Kidney (tissue), 14 donors: ENCODE measurements around the gene AQP12A. TPM values are rescaled to one million over a fixed set of nuclear protein-coding genes. Genes with fewer than 3 reads are reported as not detected.

Experiments
- DNase-seq, 5 donors: peaks; one replicate each; pipeline ENCODE4 v3.0.0-alpha.2; 2013 to 2020
- FAIRE-seq: peaks from 2 replicates; lab custom pipeline; 2012; peaks lifted over from hg19 to GRCh38; lab: Jason Lieb, UNC
- H3K27ac ChIP-seq, 2 donors: one replicate each; pipeline ENCODE4 v1.7.0; 2013; ENCODE audit warnings: low read depth in 2 of 2, low read length in 2 of 2, inconsistent platforms in 1 of 2
- H3K27me3 ChIP-seq: one replicate; pipeline ENCODE4 v1.7.1; 2013; ENCODE audit warnings: low read length, inconsistent platforms; ENCODE audit not compliant: control insufficient read depth, insufficient read depth
- H3K36me3 ChIP-seq, 3 donors: one replicate each; pipeline versions ENCODE4 v1.7.0 to v1.7.1; 2013; ENCODE audit warnings: low read length in 3 of 3, control low read depth in 1 of 3, inconsistent platforms in 1 of 3; ENCODE audit not compliant: insufficient read depth in 3 of 3, control insufficient read depth in 2 of 3
- H3K4me1 ChIP-seq, 3 donors: one replicate each; pipeline versions ENCODE4 v1.7.0 to v1.7.1; 2013; ENCODE audit warnings: low read length in 3 of 3, inconsistent platforms in 1 of 3, low read depth in 1 of 3; ENCODE audit not compliant: control insufficient read depth in 2 of 3, insufficient read depth in 2 of 3
- H3K4me3 ChIP-seq, 3 donors: one replicate each; pipeline versions ENCODE4 v1.7.0 to v1.8.1; 2013; ENCODE audit warnings: low read length in 3 of 3, control low read depth in 1 of 3, inconsistent platforms in 1 of 3
- H3K9ac ChIP-seq, 3 donors: one replicate each; pipeline versions ENCODE4 v1.7.0 to v1.7.1; 2013; ENCODE audit warnings: low read length in 3 of 3, control low read depth in 1 of 3, inconsistent platforms in 1 of 3
- H3K9me3 ChIP-seq, 3 donors: one replicate each; pipeline versions ENCODE4 v1.7.0 to v1.7.1; 2013; ENCODE audit warnings: low read length in 3 of 3, control low read depth in 1 of 3, inconsistent platforms in 1 of 3; ENCODE audit not compliant: control insufficient read depth in 2 of 3, insufficient read depth in 1 of 3
- CTCF ChIP-seq: IDR thresholded peaks from 3 replicates; pipeline ENCODE4 v1.5.1; 2012; ENCODE audit warnings: mild to moderate bottlenecking, moderate library complexity, borderline replicate concordance; ENCODE audit not compliant: insufficient read depth; ENCODE audit errors: extremely low read depth
- intact Hi-C: fragments of 100-400 bp; cut with DNase I; formaldehyde crosslinking; loops from one replicate; pipeline ENCODE4 v1.11.1; 2022
- polyA plus RNA-seq: library from polyadenylated mRNA; stranded (reverse); fragments of 350-450 nt; fragmentation: Illumina TruSeq; extraction: RNeasy Lipid Tissue Mini Kit (QIAGEN cat#74804); gene quantifications from one replicate; pipeline ENCODE4 v1.2.3, GENCODE V29; 2014; ENCODE audit warnings: low read depth, low replicate concordance; ENCODE audit not compliant: insufficient read depth
- total RNA-seq: library from RNA; stranded (reverse); fragmentation: NEBNext Ultra II Directional; extraction: Animal tissue kit (Norgen Biotek cat#: 25700); gene quantifications from one replicate; pipeline ENCODE4 v1.2.1, GENCODE V29; 2021
- donor health status: control.
- donor health status: control.
- donor health status: control.
- donor health status: control.
- donor health status: control.
- donor health status: DM: yes; HTN: yes; CAD: no.
- donor health status: Normal renal cell carcinoma (clear cell type).

AQP12A gene
- total and polyA plus RNA-seq, 2 donors from 2014 or later: not detected

GRCh38 chr2:240717681-240718581 lies 26.3 kb downstream of the AQP12A start:
- Histone ChIP-seq H3K27ac (no peak overlapping the region), H3K9me3 (no peaks in the 10 kb centered on the region), H3K9ac (no peak overlapping the region), H3K4me1 (no peaks in the 10 kb centered on the region), H3K36me3 (no peaks in the 10 kb centered on the region), H3K27me3 (no peaks in the 10 kb centered on the region), H3K4me3 (no peak overlapping the region)
- DNase-seq (peak in 1 of 5 donors; percentile 58), FAIRE-seq (no peak)
- intact Hi-C loops: no loop called here
- no peak for TF ChIP-seq CTCF

GRCh38 chr2:240718896-240719490 lies 27.3 kb downstream of the AQP12A start:
- TF ChIP-seq CTCF: no peak
- no peaks in the 10 kb centered on the region for H3K4me1 ChIP-seq
- no peak overlapping the region for H3K9ac ChIP-seq
- intact Hi-C loops: no loop called here
- no peaks in the 10 kb centered on the region for H3K9me3 ChIP-seq
- H3K27me3 ChIP-seq: no peaks in the 10 kb centered on the region
- no peak overlapping the region for H3K4me3 ChIP-seq
- no peak for DNase-seq
- no peak overlapping the region for H3K27ac ChIP-seq
- H3K36me3 ChIP-seq: no peaks in the 10 kb centered on the region
- FAIRE-seq: no peak

- Histone ChIP-seq H3K4me3 (no peak overlapping the region), H3K9me3 (no peaks in the 10 kb centered on the region), H3K4me1 (no peaks in the 10 kb centered on the region), H3K9ac (no peak overlapping the region), H3K36me3 (no peaks in the 10 kb centered on the region), H3K27me3 (no peaks in the 10 kb centered on the region), H3K27ac (no peak overlapping the region)
- FAIRE-seq: no peak
- no peak for TF ChIP-seq CTCF
- intact Hi-C loops: no loop called here
- no peak for DNase-seq
These were observed 28.2 kb downstream of the AQP12A start for GRCh38 chr2:240719676-240720545.
